Activated T-helper 1 cell treated with anti-CD3 and anti-CD28 coated beads, Interleukin-12 subunit alpha, Interleukin-12 subunit beta, Interleukin-2, Interleukin-4 antibody, amounts not matched to agents 30 ng/mL and 10 ng/mL and 1 ng/mL, durations not matched to agents 14 hours and 24 hours and 36 hours (primary cell): ENCODE data around the gene FZD1. TPM values are rescaled to one million over a fixed set of nuclear protein-coding genes. Genes with fewer than 3 reads are reported as not detected.

ENCODE experiments used
- DNase-seq: peaks from one replicate; pipeline ENCODE4 v3.0.0; 2021; ENCODE audit warnings: low spot score
- H3K27ac Mint-ChIP-seq: one replicate; pipeline ENCODE4 v1.8.0; 2021; ENCODE audit warnings: mild to moderate bottlenecking, mixed read lengths
- H3K27me3 Mint-ChIP-seq: one replicate; pipeline ENCODE4 v1.8.0; 2022; ENCODE audit warnings: mild to moderate bottlenecking, moderate library complexity, mixed read lengths; ENCODE audit not compliant: insufficient read depth
- H3K36me3 Mint-ChIP-seq: one replicate; pipeline ENCODE4 v1.8.0; 2021; ENCODE audit warnings: low read depth, mixed read lengths
- H3K4me1 Mint-ChIP-seq: one replicate; pipeline ENCODE4 v1.8.0; 2021; ENCODE audit warnings: low read depth, mixed read lengths
- H3K4me3 Mint-ChIP-seq: one replicate; pipeline ENCODE4 v1.8.0; 2021; ENCODE audit warnings: mild to moderate bottlenecking, moderate library complexity, mixed read lengths
- H3K9me3 Mint-ChIP-seq: one replicate; pipeline ENCODE4 v1.8.0; 2021; ENCODE audit warnings: mixed read lengths
- intact Hi-C: fragments of 100-400 bp; cut with micrococcal nuclease; formaldehyde crosslinking; loops from one replicate; pipeline ENCODE4 v1.15.1; 2024
- total RNA-seq: library from RNA; stranded (reverse); gene quantifications from 2 replicates; pipeline ENCODE4 v1.2.3, GENCODE V29; 2022

FZD1 gene
- total RNA-seq, 1 donor from 2014 or later, result 0.70 TPM

DNA sequence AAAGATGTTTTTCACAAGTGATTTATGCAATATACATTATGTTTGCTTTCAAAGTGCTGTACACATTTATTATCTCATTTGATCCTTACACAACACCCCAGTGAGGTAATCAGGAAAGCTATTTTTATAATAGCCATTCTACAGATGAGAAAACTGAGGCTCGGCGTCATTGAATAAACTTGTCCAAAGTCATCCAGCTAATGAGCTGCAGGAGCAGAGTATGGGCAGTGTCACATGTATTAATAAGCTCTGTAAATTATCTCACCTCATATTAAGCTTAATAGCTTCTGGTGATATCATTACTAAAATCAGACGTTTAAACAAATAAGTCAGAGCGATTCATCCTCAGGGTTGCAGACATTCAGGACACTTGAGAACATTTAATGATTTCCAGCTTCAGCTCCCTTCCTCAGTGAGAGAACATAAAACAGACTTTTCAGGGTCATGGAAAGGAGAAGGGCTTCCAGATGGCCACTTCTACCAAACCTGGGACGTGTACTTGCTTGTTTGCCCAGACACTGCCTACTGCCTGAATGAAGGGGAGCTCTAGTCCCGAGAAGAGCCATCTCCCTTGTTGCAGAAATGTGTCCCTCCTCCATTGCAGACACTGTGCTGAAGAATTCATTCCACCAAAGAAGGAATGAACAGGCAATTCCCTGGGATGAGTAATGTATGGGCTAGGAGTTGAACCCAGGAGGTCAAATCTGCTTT, 20.5 kb upstream of the FZD1 start:
- H3K36me3 Mint-ChIP-seq, result no peaks in the 10 kb centered on the region
- intact Hi-C loops, result no loop called here
- H3K4me1 Mint-ChIP-seq, result no peaks in the 10 kb centered on the region
- no peaks in the 10 kb centered on the region for H3K9me3 Mint-ChIP-seq
- peaks cover 5% of the 10 kb centered on the region for H3K27me3 Mint-ChIP-seq
- no peak for DNase-seq
- H3K27ac Mint-ChIP-seq, result no peak overlapping the region
- no peak overlapping the region for H3K4me3 Mint-ChIP-seq

DNA sequence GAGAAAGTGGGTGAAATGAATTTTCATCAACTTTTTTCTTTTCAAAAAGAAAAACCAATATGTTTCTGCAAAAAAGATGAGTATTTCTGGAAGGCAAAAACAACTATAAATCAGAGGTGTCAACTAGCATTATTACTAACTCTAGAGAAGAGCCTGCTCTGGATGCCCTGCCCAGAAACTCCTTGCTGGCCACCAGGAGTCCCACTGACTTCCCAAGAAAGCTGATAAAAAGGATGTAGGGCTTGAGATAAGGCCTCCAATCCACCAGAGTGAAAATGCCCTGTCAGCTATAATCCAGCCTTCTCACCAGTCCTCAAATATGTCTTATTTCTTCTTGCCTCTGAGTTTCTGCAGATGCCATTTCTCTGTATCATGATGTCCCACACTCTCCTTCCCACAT, 16.7 kb upstream of the FZD1 start:
- no peaks in the 10 kb centered on the region for H3K4me1 Mint-ChIP-seq
- no peak for DNase-seq

GRCh38 chr7:91248996-91249395, 15.2 kb upstream of the FZD1 start:
- no peak overlapping the region for H3K27ac Mint-ChIP-seq
- no peak for DNase-seq
- intact Hi-C loops, result no loop called here
- H3K9me3 Mint-ChIP-seq, result no peaks in the 10 kb centered on the region
- no peaks in the 10 kb centered on the region for H3K27me3 Mint-ChIP-seq
- no peak overlapping the region for H3K4me3 Mint-ChIP-seq
- H3K4me1 Mint-ChIP-seq, result no peaks in the 10 kb centered on the region
- H3K36me3 Mint-ChIP-seq, result no peaks in the 10 kb centered on the region

More for the DNA sequence above, 16.7 kb upstream of the FZD1 start:
- Mint-ChIP-seq H3K4me3 (no peak overlapping the region), H3K9me3 (no peaks in the 10 kb centered on the region), H3K27me3 (no peaks in the 10 kb centered on the region), H3K36me3 (no peaks in the 10 kb centered on the region), H3K27ac (no peak overlapping the region)
- intact Hi-C loops, result no loop called here

- no peaks in the 10 kb centered on the region for H3K27me3 Mint-ChIP-seq
- no peaks in the 10 kb centered on the region for H3K36me3 Mint-ChIP-seq
- DNase-seq, result no peak
- no peak overlapping the region for H3K4me3 Mint-ChIP-seq
- H3K9me3 Mint-ChIP-seq, result peaks cover 2% of the 10 kb centered on the region
- H3K27ac Mint-ChIP-seq, result no peak overlapping the region
- no peaks in the 10 kb centered on the region for H3K4me1 Mint-ChIP-seq
- intact Hi-C loops, result no loop called here
Measured at GRCh38 chr7:91249506-91250233, 14.6 kb upstream of the FZD1 start.

DNA sequence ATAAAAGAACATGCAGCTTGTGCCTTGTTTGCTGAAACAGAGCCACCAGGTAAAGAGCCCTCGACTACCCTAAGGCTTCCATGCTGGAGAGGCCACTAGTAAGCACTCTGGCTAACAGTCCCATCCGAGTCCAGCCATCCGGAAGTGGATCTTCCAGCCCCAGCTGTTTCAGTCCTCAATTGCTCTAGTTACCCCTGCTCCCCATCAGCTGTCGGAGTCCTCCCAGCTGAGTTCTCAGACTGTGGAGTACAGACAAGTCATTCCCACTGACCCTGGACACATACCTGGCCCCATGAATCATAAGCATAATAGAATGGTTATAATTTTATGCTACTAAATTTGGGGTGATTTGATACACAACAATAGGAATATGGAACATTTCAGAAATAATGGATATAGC, 13.5 kb upstream of the FZD1 start:
- Mint-ChIP-seq H3K9me3 (peaks cover 8% of the 10 kb centered on the region), H3K4me1 (no peaks in the 10 kb centered on the region), H3K36me3 (no peaks in the 10 kb centered on the region), H3K27me3 (no peaks in the 10 kb centered on the region), H3K27ac (no peak overlapping the region), H3K4me3 (no peak overlapping the region)
- intact Hi-C loops, result no loop called here
- no peak for DNase-seq

DNA sequence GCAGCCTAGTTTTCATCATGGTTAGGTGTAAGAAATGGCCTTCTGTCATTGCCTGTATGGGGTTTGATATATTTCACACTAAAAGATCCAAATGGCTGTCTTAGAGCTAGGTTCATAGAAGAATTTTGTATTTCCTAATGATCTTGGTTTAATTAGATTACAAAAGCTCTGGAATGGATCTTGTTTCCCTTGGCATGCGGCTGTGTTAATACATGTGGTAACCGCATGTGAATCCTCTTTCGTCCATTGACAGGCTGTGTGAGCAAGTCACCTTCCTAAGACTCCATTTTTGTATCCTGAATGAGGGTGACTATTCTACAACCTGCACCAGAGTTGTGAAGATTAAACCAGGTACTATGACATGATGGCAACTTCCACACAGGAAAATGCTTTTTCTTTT, 12.4 kb upstream of the FZD1 start:
- Mint-ChIP-seq H3K27ac (no peak overlapping the region), H3K9me3 (peaks cover 15% of the 10 kb centered on the region)
- intact Hi-C loops, result no loop called here

DNA sequence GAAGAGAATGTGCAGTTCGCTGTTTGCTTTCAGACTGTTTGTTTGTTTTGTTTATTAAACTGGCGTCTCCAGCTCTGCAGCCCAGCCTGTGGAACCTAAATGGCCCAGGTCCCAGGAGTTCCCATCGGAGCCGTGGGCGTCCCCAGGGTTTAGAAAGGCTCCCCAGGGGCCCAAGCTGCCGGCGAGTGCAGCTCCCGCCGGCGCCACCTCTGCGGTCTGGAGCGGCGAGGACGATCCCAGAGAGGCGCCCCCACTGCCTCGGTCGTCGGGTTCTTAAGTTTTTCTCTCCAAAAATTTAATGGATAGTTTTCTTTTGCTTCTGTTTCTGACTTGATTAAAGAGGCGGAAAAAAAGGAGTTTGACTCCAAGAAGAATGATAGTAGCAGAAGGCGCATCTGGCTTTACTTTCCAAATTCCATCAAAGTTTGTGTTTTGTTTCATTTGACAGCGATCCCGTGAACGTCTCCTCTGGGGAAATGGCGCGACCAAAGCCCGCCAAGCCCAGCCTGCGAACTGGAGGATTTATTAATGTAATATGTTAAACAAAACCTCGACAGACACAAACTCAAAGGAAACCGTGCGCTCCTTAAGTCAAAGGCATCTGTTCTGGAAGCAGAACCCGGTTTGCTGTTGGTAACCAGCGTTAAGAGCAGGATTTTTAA, 718 bp upstream of the FZD1 start:
- Mint-ChIP-seq H3K36me3 (no peaks in the 10 kb centered on the region), H3K27me3 (peaks cover 48% of the 10 kb centered on the region), H3K4me3 (peak overlapping the region; percentile 88), H3K27ac (no peak overlapping the region), H3K9me3 (no peaks in the 10 kb centered on the region), H3K4me1 (no peaks in the 10 kb centered on the region)
- intact Hi-C loops, result loop anchor here (1.0 to 5.0 kb wide), 4 partner anchors 176 to 1184 kb away; partner anchors contain the start of genes AKAP9, GATAD1 and MTERF1
- no peak for DNase-seq

More for the DNA sequence above, 12.4 kb upstream of the FZD1 start:
- no peaks in the 10 kb centered on the region for H3K27me3 Mint-ChIP-seq
- H3K4me3 Mint-ChIP-seq, result no peak overlapping the region
- no peak for DNase-seq
- no peaks in the 10 kb centered on the region for H3K36me3 Mint-ChIP-seq
- H3K4me1 Mint-ChIP-seq, result no peaks in the 10 kb centered on the region

DNA sequence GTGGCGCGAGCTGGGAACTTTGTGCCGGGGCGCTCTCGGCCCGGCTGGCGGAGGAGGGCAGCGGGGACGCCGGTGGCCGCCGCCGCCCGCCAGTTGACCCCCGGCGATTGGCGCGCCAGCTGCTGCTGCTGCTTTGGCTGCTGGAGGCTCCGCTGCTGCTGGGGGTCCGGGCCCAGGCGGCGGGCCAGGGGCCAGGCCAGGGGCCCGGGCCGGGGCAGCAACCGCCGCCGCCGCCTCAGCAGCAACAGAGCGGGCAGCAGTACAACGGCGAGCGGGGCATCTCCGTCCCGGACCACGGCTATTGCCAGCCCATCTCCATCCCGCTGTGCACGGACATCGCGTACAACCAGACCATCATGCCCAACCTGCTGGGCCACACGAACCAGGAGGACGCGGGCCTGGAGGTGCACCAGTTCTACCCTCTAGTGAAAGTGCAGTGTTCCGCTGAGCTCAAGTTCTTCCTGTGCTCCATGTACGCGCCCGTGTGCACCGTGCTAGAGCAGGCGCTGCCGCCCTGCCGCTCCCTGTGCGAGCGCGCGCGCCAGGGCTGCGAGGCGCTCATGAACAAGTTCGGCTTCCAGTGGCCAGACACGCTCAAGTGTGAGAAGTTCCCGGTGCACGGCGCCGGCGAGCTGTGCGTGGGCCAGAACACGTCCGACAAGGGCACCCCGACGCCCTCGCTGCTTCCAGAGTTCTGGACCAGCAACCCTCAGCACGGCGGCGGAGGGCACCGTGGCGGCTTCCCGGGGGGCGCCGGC, 870 bp downstream of the FZD1 start:
- no peaks in the 10 kb centered on the region for H3K9me3 Mint-ChIP-seq
- DNase-seq, result peak; percentile 8
- H3K36me3 Mint-ChIP-seq, result no peaks in the 10 kb centered on the region
- H3K27ac Mint-ChIP-seq, result no peak overlapping the region
- peaks cover 43% of the 10 kb centered on the region for H3K27me3 Mint-ChIP-seq
- H3K4me1 Mint-ChIP-seq, result no peaks in the 10 kb centered on the region
- peak overlapping the region; percentile 84 for H3K4me3 Mint-ChIP-seq
- intact Hi-C loops, result loop anchor here (1.0 to 5.0 kb wide), 4 partner anchors 178 to 1182 kb away; partner anchors contain the start of genes AKAP9, GATAD1 and MTERF1

DNA sequence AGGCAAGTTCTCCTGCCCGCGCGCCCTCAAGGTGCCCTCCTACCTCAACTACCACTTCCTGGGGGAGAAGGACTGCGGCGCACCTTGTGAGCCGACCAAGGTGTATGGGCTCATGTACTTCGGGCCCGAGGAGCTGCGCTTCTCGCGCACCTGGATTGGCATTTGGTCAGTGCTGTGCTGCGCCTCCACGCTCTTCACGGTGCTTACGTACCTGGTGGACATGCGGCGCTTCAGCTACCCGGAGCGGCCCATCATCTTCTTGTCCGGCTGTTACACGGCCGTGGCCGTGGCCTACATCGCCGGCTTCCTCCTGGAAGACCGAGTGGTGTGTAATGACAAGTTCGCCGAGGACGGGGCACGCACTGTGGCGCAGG, 1.4 kb downstream of the FZD1 start:
- no peaks in the 10 kb centered on the region for H3K36me3 Mint-ChIP-seq
- intact Hi-C loops, result no loop called here
- no peaks in the 10 kb centered on the region for H3K4me1 Mint-ChIP-seq
- no peak for DNase-seq
- H3K27me3 Mint-ChIP-seq, result peaks cover 37% of the 10 kb centered on the region
- H3K9me3 Mint-ChIP-seq, result no peaks in the 10 kb centered on the region
- peak overlapping the region; percentile 84 for H3K4me3 Mint-ChIP-seq
- no peak overlapping the region for H3K27ac Mint-ChIP-seq

- Mint-ChIP-seq H3K4me1 (no peaks in the 10 kb centered on the region), H3K4me3 (peak overlapping the region; percentile 84), H3K27me3 (peaks cover 32% of the 10 kb centered on the region), H3K36me3 (no peaks in the 10 kb centered on the region), H3K9me3 (no peaks in the 10 kb centered on the region), H3K27ac (no peak overlapping the region)
- intact Hi-C loops, result no loop called here
- DNase-seq, result no peak
Measured at GRCh38 chr7:91266067-91266688, 1.9 kb downstream of the FZD1 start.

DNA sequence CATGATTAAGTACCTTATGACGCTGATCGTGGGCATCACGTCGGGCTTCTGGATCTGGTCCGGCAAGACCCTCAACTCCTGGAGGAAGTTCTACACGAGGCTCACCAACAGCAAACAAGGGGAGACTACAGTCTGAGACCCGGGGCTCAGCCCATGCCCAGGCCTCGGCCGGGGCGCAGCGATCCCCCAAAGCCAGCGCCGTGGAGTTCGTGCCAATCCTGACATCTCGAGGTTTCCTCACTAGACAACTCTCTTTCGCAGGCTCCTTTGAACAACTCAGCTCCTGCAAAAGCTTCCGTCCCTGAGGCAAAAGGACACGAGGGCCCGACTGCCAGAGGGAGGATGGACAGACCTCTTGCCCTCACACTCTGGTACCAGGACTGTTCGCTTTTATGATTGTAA, 2.5 kb downstream of the FZD1 start:
- H3K9me3 Mint-ChIP-seq, result no peaks in the 10 kb centered on the region
- no peak for DNase-seq
- no peaks in the 10 kb centered on the region for H3K36me3 Mint-ChIP-seq
- H3K27me3 Mint-ChIP-seq, result peaks cover 28% of the 10 kb centered on the region
- H3K27ac Mint-ChIP-seq, result no peak overlapping the region
- intact Hi-C loops, result no loop called here
- no peak overlapping the region for H3K4me3 Mint-ChIP-seq
- H3K4me1 Mint-ChIP-seq, result no peaks in the 10 kb centered on the region

DNA sequence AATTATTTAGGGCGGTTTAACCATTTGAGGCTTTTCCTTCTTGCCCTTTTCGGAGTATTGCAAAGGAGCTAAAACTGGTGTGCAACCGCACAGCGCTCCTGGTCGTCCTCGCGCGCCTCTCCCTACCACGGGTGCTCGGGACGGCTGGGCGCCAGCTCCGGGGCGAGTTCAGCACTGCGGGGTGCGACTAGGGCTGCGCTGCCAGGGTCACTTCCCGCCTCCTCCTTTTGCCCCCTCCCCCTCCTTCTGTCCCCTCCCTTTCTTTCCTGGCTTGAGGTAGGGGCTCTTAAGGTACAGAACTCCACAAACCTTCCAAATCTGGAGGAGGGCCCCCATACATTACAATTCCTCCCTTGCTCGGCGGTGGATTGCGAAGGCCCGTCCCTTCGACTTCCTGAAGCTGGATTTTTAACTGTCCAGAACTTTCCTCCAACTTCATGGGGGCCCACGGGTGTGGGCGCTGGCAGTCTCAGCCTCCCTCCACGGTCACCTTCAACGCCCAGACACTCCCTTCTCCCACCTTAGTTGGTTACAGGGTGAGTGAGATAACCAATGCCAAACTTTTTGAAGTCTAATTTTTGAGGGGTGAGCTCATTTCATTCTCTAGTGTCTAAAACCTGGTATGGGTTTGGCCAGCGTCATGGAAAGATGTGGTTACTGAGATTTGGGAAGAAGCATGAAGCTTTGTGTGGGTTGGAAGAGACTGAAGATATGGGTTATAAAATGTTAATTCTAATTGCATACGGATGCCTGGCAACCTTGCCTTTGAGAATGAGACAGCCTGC, 3.1 kb downstream of the FZD1 start:
- H3K4me1 Mint-ChIP-seq, result no peaks in the 10 kb centered on the region
- H3K4me3 Mint-ChIP-seq, result peak overlapping the region; percentile 15
- DNase-seq, result no peak
- H3K27ac Mint-ChIP-seq, result no peak overlapping the region
- H3K27me3 Mint-ChIP-seq, result peaks cover 26% of the 10 kb centered on the region
- H3K36me3 Mint-ChIP-seq, result no peaks in the 10 kb centered on the region
- H3K9me3 Mint-ChIP-seq, result no peaks in the 10 kb centered on the region
- intact Hi-C loops, result no loop called here
